Measurements from ENCODE around the gene CBX3. TPM values are rescaled to one million over a fixed set of nuclear protein-coding genes. Genes with fewer than 3 reads are reported as not detected.
"Not testable (repeated sequence)": the region's sequence is repeated elsewhere in the genome, so short reads cannot be mapped to it uniquely, and the experiment has no call there.

Gene CBX3
- total RNA-seq, 1 experiment from 2014 or later, result 231 TPM

DNA sequence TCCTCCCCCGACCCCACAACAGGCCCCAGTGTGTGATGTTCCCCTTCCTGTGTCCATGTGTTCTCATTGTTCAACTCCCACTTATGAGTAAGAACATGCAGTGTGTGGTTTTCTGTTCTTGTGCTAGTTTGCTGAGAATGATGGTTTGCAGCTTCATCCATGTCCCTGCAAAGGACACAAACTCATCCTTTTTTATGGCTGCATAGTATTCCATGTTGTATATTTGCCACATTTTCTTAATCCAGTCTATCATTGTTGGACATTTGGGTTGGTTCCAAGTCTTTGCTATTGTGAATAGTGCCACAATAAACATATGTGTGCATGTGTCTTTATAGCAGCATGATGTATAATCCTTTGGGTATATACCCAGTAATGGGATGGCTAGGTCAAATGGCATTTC, 37.7 kb upstream of the CBX3 start:
- not testable (repeated sequence) for H3K27ac ChIP-seq; H3K36me3 ChIP-seq; H3K9me3 ChIP-seq (replicated peaks); DNase-seq (ENCODE audit: low read depth in 1 of 2, low spot score in 2 of 2); H3K4me3 ChIP-seq; H3K4me1 ChIP-seq (replicated peaks); H3K27me3 ChIP-seq (replicated peaks)

DNA sequence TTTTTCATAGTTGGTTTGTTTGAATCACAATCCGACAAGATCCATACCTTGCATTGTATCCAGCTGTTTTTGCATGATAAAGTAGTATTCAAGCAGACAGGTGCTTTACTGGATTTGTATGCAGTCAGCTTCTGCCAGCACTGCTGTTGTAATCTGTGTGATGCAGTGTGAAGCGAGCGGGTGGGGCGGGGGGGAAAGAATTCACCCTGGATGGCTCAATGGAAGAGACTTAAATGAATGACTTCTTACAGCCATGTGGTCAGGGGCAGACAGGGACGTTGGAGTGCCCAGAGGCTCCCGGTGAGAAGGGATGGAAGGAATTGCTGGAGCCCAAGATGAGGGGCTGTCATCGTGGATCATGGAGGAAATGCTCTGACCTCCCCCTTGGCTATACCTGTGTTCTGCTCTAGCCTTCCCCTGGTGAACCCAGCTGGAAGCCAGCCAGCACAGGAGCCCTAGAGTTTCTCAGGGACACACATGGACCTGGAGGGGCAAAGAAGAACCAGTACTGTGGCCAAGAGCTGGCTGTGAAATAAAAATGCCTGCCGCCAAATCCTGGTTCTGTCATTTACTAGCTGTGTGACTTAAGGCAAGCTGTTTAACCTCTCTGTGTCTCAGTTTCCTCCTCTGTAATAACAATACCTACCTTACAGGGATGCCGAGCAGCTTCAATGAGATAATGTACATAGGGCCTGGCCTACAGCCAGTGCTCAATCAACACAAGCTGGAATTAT, 35.4 kb upstream of the CBX3 start:
- no peak for DNase-seq (ENCODE audit: low read depth in 1 of 2, low spot score in 2 of 2)
- Histone ChIP-seq H3K36me3 (no peaks in the 10 kb centered on the region), H3K27me3 (replicated peaks) (no peaks in the 10 kb centered on the region), H3K27ac (no peak overlapping the region), H3K4me1 (replicated peaks) (no peaks in the 10 kb centered on the region), H3K4me3 (no peak overlapping the region), H3K9me3 (replicated peaks) (no peaks in the 10 kb centered on the region)

DNA sequence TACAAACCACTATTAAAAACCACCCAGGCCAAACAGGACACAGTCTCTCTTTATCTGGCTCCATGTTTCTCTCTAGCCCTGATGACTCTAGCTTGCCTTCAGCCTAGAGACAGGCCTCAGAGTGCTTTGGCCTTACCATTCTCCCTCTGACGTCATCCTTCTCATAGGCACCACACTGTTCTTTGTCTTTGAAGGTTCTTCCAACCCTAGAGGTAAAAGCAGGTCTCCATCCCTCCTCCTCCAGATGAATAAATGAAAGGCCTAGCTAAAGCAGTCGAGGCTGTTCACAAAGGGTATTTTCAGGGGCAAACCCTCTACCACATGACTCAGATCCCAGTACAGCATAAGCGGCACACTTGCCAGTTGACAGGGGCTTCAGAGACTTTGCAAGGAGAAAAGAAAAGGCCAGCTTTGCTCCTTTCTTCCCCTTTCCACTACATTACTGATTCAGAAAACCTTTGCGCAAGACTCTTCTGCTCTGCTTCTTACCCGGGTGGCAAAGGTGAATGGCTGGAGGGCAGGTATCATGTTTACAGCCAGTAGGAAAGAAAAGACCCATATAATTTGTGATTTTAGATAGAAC, 34.8 kb upstream of the CBX3 start:
- Histone ChIP-seq H3K27me3 (replicated peaks) (no peaks in the 10 kb centered on the region), H3K4me3 (no peak overlapping the region), H3K9me3 (replicated peaks) (no peaks in the 10 kb centered on the region), H3K4me1 (replicated peaks) (no peaks in the 10 kb centered on the region), H3K36me3 (no peaks in the 10 kb centered on the region), H3K27ac (no peak overlapping the region)
- DNase-seq (ENCODE audit: low read depth in 1 of 2, low spot score in 2 of 2), result no peak

DNA sequence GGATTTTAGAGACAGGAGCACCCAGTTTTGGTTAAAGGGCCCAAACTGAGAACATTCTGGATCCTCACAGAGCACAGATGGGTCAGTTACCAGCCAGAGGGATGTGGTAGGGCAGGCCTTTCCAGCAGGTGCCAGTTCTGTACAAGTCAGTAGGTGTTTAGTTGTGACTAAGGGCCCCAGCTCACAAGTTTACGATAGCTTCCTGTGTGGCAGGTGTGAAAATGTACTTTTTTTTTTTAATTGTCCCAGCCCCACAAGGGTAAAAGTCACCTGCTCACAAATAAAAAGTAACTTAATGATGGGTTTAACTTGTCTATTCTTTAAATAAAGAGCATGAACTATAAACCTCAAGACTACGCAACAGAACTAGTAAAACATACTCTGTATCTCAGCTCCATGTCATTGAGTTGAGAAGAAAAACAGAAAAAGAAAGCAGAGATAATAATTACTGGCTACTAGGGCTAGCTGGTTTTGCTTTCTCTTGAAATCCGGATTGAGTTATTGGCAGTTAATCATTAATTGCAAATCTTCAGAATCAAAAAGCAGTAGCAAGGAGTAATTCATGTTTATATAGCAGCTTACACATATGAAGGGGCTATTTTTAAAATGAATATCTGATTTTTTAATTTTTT, 34.1 kb upstream of the CBX3 start:
- H3K36me3 ChIP-seq, result no peaks in the 10 kb centered on the region
- DNase-seq (ENCODE audit: low read depth in 1 of 2, low spot score in 2 of 2), result no peak

DNA sequence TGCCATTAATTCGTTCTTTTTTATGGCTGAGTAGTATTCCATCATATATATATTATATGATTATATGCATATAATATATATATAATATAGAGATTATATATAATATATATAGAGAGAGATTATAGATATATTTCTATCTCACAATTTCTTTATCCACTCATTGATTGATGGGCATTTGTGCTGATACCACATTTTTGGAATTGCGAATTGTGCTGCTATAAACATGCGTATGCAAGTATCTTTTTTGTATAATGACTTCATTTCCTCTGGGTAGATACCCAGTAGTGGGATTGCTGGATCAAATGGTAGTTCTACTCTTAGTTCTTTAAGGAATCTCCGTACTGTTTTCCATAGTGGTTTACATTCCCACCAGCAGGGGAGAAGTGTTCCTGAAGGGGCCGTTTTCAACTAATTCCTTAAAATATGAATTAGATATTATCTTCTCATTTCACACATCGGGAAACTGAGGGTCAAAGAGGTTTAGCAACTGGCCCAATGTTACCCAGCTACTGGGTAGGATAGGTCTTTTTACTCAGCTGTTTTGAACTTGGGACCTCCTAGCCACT, 33.0 kb upstream of the CBX3 start:
- no peak overlapping the region for H3K27ac ChIP-seq
- no peaks in the 10 kb centered on the region for H3K4me1 ChIP-seq (replicated peaks)
- H3K4me3 ChIP-seq, result no peak overlapping the region
- 0 out of 2 replicates have a peak, but pooled peaks cover 2% of the 10 kb centered on the region for H3K27me3 ChIP-seq (replicated peaks)
- no peak for DNase-seq (ENCODE audit: low read depth in 1 of 2, low spot score in 2 of 2)
- H3K9me3 ChIP-seq (replicated peaks), result no peaks in the 10 kb centered on the region
- H3K36me3 ChIP-seq, result no peaks in the 10 kb centered on the region

More for the DNA sequence above, 34.1 kb upstream of the CBX3 start:
- H3K9me3 ChIP-seq (replicated peaks), result no peaks in the 10 kb centered on the region
- H3K27me3 ChIP-seq (replicated peaks), result 0 out of 2 replicates have a peak, but pooled peaks cover 1% of the 10 kb centered on the region
- H3K27ac ChIP-seq, result no peak overlapping the region
- no peaks in the 10 kb centered on the region for H3K4me1 ChIP-seq (replicated peaks)
- no peak overlapping the region for H3K4me3 ChIP-seq

DNA sequence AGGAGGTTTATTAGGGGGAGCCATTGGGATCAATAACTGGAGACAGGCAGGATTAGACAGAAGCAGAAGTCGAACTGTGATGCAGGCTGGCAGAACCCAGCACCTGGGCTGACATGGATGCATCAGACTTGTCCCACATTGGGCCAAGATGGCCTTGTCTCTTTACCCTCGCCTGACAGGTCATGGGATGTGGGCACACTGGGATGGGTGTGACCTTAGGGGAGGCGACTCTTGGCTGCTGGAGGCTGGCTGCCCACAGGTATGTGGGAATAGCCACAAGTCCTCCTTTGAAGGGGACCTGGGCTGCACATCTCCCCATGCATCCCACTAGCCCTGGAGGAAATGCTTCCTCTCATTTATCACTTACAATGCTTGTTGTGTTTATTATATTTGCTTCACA, 32.3 kb upstream of the CBX3 start:
- H3K27me3 ChIP-seq (replicated peaks), result 0 out of 2 replicates have a peak, but pooled peaks cover 2% of the 10 kb centered on the region
- H3K9me3 ChIP-seq (replicated peaks), result no peaks in the 10 kb centered on the region
- no peaks in the 10 kb centered on the region for H3K4me1 ChIP-seq (replicated peaks)
- H3K4me3 ChIP-seq, result no peak overlapping the region
- DNase-seq (ENCODE audit: low read depth in 1 of 2, low spot score in 2 of 2), result no peak
- H3K36me3 ChIP-seq, result no peaks in the 10 kb centered on the region
- no peak overlapping the region for H3K27ac ChIP-seq

DNA sequence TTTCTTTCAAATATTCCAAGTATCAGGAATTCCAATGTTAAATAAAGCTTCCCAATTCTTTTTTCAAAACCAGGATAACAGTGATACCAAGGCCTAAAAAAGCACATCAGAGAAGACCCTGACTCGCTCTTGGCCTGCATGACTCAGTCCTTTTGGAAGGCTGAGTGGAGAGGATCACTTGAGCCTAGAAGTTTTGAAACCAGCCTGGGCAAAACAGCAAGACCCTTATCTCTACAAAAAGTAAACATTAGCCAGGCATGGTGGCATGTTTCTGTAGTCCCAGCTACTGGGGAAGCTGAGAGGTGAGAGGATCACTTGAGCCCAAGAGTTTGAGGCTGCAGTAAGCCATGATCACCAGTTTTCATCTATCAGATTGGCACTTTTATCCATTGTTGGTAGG, 30.9 kb upstream of the CBX3 start:
- H3K27me3 ChIP-seq (replicated peaks), result 0 out of 2 replicates have a peak, but pooled peaks cover 2% of the 10 kb centered on the region
- no peak for DNase-seq (ENCODE audit: low read depth in 1 of 2, low spot score in 2 of 2)
- H3K4me3 ChIP-seq, result no peak overlapping the region
- no peaks in the 10 kb centered on the region for H3K36me3 ChIP-seq
- H3K4me1 ChIP-seq (replicated peaks), result no peaks in the 10 kb centered on the region
- H3K27ac ChIP-seq, result no peak overlapping the region
- no peaks in the 10 kb centered on the region for H3K9me3 ChIP-seq (replicated peaks)

DNA sequence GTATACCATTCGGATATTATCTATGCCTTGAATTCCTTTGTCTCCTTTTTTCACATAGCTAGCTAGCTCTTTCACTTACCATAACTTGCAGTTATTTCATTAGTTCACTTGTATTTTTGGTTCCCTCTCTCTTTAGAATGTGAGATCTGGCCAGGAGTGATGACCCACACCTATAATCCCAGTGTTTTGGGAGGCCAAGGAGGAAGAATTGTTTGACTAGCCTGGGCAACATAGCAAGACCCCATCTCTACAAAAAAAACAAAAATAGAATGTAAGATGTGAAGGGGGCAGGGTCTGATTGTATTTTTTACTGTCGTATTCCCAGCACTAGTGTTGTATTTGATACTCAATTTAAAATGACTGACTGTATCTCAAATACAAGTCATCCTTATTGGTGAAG, 29.9 kb upstream of the CBX3 start:
- DNase-seq (ENCODE audit: low read depth in 1 of 2, low spot score in 2 of 2), result no peak
- H3K27me3 ChIP-seq (replicated peaks), result 0 out of 2 replicates have a peak, but pooled peaks cover 2% of the 10 kb centered on the region
- H3K36me3 ChIP-seq, result no peaks in the 10 kb centered on the region
- no peak overlapping the region for H3K27ac ChIP-seq
- H3K9me3 ChIP-seq (replicated peaks), result no peaks in the 10 kb centered on the region
- no peaks in the 10 kb centered on the region for H3K4me1 ChIP-seq (replicated peaks)
- H3K4me3 ChIP-seq, result no peak overlapping the region

DNA sequence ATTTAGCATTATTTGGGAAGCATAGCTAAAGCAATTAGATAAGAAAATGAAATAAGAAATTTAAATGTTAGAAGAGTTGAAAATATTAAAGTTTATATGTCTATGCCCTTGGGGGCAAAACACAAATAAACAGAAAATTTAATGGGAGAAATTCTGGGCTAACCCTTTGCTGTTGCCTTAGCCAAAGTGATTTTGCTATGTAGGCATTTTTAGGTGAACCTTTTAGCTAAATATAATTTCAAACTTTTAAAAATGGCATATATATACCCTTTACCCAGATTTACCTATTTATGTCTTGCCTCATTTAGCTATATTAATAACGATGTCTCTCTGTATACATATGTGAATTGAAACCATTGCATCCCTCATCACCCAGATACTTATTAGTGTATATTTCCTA, 29.5 kb upstream of the CBX3 start:
- Histone ChIP-seq H3K27me3 (replicated peaks) (0 out of 2 replicates have a peak, but pooled peaks cover 2% of the 10 kb centered on the region), H3K4me3 (no peak overlapping the region), H3K36me3 (no peaks in the 10 kb centered on the region), H3K4me1 (replicated peaks) (no peaks in the 10 kb centered on the region), H3K9me3 (replicated peaks) (no peaks in the 10 kb centered on the region), H3K27ac (no peak overlapping the region)
- no peak for DNase-seq (ENCODE audit: low read depth in 1 of 2, low spot score in 2 of 2)

DNA sequence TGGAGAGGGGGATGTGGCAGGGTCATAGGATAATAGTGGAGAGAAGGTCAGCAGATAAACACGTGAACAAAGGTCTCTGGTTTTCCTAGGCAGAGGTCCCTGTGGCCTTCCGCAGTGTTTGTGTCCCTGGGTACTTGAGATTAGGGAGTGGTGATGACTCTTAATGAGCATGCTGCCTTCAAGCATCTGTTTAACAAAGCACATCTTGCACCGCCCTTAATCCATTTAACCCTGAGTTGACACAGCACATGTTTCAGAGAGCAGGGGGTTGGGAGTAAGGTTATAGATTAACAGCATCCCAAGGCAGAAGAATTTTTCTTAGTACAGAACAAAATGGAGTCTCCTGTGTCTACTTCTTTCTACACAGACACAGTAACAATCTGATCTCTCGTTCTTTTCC, 25.6 kb upstream of the CBX3 start:
- not testable (repeated sequence) for H3K9me3 ChIP-seq (replicated peaks); H3K4me1 ChIP-seq (replicated peaks); H3K36me3 ChIP-seq; H3K27ac ChIP-seq; H3K27me3 ChIP-seq (replicated peaks); DNase-seq (ENCODE audit: low read depth in 1 of 2, low spot score in 2 of 2); H3K4me3 ChIP-seq

DNA sequence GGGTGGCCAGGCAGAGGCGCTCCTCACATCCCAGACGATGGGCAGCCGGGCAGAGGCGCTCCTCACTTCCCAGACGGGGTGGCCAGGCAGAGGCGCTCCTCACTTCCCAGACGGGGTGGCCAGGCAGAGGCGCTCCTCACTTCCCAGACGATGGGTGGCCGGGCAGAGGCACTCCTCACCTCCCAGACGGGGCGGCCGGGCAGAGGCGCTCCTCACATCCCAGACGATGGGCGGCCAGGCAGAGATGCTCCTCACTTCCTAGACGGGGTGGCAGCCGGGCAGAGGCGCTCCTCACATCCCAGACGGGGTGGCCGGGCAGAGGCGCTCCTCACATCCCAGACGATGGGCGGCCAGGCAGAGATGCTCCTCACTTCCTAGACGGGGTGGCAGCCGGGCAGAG, 24.8 kb upstream of the CBX3 start:
- not testable (repeated sequence) for DNase-seq (ENCODE audit: low read depth in 1 of 2, low spot score in 2 of 2); H3K27ac ChIP-seq; H3K9me3 ChIP-seq (replicated peaks); H3K27me3 ChIP-seq (replicated peaks); H3K4me3 ChIP-seq; H3K36me3 ChIP-seq; H3K4me1 ChIP-seq (replicated peaks)

DNA sequence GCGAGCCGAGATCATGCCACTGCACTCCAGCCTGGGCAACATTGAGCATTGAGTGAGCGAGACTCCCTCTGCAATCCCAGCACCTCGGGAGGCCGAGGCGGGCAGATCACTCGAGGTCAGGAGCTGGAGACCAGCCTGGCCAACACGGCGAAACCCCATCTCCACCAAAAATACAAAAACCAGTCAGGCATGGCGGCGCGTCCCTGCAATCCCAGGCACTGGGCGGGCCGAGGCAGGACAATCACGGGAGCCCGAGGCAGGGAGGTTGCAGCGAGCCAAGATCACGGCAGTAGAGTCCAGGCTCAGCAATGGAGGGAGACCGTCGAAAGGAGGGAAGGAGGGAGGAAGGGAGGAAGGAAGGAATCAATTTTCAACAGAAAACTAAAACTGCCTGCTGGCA, 24.3 kb upstream of the CBX3 start:
- H3K27ac ChIP-seq; H3K4me1 ChIP-seq (replicated peaks); H3K36me3 ChIP-seq; H3K27me3 ChIP-seq (replicated peaks); DNase-seq (ENCODE audit: low read depth in 1 of 2, low spot score in 2 of 2); H3K9me3 ChIP-seq (replicated peaks); H3K4me3 ChIP-seq: not testable (repeated sequence)

DNA sequence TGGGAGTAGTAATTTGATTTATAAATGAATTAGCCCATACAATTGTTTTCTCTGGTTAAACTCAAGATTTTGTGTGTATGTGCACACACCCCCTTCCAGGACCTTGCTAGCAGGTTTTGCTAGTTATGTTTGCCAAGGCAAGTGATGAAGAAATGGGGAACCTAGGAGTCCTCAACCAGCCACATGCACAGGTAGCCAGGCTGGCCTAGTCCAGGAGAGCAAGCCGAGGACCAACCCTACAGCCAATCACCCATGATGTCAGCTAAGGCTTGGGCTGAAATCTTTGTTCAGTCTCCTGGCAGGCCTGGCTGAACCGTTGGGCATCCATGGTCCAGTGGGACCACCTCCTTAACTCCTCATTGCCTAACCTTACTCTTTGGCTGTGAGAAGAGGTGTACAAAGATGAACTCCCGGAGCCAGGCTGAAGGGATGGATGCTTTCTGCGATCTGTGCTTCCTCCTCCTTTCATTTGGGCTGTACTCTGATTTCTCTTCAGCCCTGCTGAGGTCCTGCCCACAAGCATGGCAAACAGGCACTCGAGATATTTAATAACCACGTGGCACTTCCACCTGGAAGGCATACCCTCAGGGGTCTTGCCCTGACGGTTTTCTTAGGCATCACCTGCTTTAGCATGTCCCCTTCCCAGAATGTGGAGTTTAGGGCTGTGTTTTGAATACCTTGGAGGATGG, 23.1 kb upstream of the CBX3 start:
- Histone ChIP-seq H3K4me1 (replicated peaks) (no peaks in the 10 kb centered on the region), H3K4me3 (no peak overlapping the region), H3K27ac (no peak overlapping the region), H3K9me3 (replicated peaks) (no peaks in the 10 kb centered on the region), H3K36me3 (no peaks in the 10 kb centered on the region), H3K27me3 (replicated peaks) (no peaks in the 10 kb centered on the region)
- no peak for DNase-seq (ENCODE audit: low read depth in 1 of 2, low spot score in 2 of 2)

DNA sequence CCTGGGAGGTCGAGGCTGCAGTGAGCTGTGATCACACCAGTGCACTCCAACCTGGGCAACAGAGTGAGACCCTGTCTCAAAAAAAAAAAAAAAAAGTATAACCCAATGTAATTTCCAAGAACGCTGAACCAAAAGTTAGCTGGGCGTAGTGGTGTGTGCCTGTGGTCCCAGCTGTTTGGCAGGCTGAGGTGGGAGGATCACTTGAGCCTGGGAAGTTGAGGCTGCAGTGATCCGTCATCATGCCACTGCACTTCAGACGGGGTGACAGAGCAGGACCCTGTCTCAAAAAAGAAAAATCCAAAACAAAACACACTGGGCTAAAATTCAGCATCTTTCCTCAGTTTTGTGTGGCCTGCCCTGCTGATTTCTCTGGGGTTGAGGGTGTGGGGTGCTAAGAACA, 22.1 kb upstream of the CBX3 start:
- DNase-seq (ENCODE audit: low read depth in 1 of 2, low spot score in 2 of 2), result no peak

More for the DNA sequence above, 22.1 kb upstream of the CBX3 start:
- H3K27ac ChIP-seq, result no peak overlapping the region
- H3K36me3 ChIP-seq, result no peaks in the 10 kb centered on the region
- H3K27me3 ChIP-seq (replicated peaks), result no peaks in the 10 kb centered on the region
- no peaks in the 10 kb centered on the region for H3K4me1 ChIP-seq (replicated peaks)
- no peak overlapping the region for H3K4me3 ChIP-seq
- H3K9me3 ChIP-seq (replicated peaks), result no peaks in the 10 kb centered on the region

Measured in SJSA1 (cell line).